GM12873 (cell line): ENCODE results near the gene SLC2A13.

Experiments used
- TF ChIP-seq, protein P1 (sequence below): IDR thresholded peaks from 2 replicates; pipeline ENCODE4 v1.5.1; 2012; ENCODE audit warnings: low read depth, mild to moderate bottlenecking, moderate library complexity, low read length, control low read depth; ENCODE audit not compliant: insufficient read depth; ENCODE audit errors: missing control alignments

SLC2A13 gene

GRCh38 chr12:39993268-39993667 is 112.6 kb downstream of the SLC2A13 start:
- TF ChIP-seq, protein P1, sequence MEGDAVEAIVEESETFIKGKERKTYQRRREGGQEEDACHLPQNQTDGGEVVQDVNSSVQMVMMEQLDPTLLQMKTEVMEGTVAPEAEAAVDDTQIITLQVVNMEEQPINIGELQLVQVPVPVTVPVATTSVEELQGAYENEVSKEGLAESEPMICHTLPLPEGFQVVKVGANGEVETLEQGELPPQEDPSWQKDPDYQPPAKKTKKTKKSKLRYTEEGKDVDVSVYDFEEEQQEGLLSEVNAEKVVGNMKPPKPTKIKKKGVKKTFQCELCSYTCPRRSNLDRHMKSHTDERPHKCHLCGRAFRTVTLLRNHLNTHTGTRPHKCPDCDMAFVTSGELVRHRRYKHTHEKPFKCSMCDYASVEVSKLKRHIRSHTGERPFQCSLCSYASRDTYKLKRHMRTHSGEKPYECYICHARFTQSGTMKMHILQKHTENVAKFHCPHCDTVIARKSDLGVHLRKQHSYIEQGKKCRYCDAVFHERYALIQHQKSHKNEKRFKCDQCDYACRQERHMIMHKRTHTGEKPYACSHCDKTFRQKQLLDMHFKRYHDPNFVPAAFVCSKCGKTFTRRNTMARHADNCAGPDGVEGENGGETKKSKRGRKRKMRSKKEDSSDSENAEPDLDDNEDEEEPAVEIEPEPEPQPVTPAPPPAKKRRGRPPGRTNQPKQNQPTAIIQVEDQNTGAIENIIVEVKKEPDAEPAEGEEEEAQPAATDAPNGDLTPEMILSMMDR: no peak

DNA sequence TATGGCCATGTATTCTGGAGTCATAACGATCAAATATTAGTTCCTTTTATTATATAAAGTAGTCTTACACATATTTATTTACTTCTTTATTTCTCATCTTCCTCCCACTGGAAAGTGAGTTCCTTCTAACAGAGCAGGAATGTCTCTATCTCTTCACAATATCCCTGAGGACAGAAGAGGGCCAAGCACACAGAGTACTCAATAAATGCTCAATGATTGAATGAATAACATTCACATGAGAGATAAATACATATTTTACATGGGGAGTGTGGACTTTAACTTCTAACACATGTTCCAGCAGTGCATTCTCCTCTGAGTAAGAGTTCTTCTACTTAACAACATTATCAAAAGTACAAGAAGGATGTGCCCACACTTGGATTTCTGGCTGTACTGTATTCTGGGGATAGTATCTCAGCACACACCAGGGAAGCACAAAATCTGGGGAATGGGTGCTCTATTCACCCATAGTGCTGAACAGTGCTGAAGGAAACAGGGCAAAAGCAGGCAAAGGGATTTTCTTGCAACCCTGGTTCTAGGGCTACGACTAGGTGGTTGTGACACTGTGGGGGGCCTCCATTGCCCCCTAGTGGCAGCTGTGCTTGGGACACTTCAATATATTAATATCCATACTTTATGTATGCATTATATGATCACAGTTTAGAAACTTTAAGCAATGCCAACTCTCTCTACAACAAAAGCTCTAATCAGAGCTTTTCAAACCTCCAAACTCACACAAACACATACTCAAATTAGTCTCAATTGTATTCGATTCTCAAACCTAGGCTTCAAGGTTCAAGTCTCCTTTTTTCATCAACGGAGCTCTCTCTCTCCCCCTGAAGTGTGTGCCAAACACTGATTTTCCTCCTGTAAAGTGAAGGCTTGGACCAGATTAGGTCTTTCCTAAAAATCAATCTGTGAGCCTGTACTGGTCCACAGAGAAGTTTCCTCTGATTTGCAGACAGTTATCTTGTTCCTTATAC is 115.5 kb downstream of the SLC2A13 start:
- TF ChIP-seq, protein P1: peak; percentile 89

- TF ChIP-seq, protein P1: no peak
Measured at GRCh38 chr12:39989501-39989900, 116.4 kb downstream of the SLC2A13 start.

GRCh38 chr12:39988574-39988973 is 117.3 kb downstream of the SLC2A13 start:
- TF ChIP-seq, protein P1: no peak

- TF ChIP-seq, protein P1: no peak
Measured at GRCh38 chr12:39986674-39987073, 119.2 kb downstream of the SLC2A13 start.

DNA sequence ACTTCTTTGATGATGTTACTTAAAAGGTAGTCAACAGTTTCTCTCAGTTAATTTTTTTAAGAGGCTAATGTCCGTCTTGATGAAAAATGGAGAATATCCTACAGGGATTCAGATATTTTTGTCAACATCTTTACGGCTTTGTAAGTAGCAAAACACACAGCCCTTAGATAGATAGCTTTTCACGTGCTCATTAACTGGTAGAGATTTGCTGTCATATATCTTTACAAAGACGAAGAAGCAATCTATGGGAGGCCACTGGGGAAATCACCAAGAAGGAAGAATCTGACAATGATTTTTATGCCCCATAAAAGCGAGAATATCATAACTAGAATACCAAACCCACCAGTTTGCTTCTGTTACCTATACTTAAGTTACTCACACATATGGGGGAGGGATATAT is 121.2 kb downstream of the SLC2A13 start:
- TF ChIP-seq, protein P1: no peak

- TF ChIP-seq, protein P1: no peak
Measured at GRCh38 chr12:39975374-39975918, 130.4 kb downstream of the SLC2A13 start.
